NCI-H146 treated with DMSO at 0.1 percent for 48 hours (cell line): ENCODE data around the gene EIF5A.
A peak's percentile ranks its signal among the peaks of the same experiment; 100 is the strongest.

Experiments
- DNase-seq: peaks from one replicate; lab custom pipeline; 2025; ENCODE audit not compliant: unreplicated experiment; lab: John Stamatoyannopoulos, UW

EIF5A gene

GRCh38 chr17:7352910-7353635, 45.6 kb downstream of the EIF5A start:
- DNase-seq = no peak

DNA sequence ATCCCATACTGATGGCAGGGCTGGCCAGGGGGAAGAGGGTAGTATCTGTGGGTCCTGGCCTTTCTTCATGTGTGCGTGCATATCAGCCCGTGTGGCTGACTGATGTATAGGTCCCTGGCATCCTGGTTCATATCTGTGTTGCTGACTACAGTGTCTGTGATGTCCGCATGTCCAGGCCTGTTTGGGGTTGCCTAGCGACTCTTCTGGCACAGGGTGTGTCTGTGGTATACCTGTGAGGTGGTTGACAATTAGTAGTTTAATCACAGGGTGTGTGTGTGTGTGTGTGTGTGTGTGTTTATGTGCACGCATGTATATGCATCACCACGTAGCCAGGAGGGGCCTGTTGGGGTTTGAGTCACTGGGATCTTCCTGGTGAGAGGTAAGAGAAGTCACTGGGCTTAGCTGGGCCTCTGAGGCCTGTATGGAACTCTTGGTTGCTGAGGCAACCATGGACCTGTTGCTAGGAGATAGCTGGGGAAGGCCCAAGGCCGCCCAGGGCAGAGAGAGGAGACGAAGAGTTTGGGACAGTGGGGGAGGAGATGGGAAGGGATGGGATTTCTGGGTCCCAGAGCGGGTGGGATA, 46.9 kb downstream of the EIF5A start:
- no peak for DNase-seq

- DNase-seq = no peak
Measured at GRCh38 chr17:7355053-7355452, 47.6 kb downstream of the EIF5A start, which contains the start of gene TMEM95. Gene TMEM95 (plus strand): TSS chr17:7355156. CDS start chr17:7355205, 49 bp downstream.

DNA sequence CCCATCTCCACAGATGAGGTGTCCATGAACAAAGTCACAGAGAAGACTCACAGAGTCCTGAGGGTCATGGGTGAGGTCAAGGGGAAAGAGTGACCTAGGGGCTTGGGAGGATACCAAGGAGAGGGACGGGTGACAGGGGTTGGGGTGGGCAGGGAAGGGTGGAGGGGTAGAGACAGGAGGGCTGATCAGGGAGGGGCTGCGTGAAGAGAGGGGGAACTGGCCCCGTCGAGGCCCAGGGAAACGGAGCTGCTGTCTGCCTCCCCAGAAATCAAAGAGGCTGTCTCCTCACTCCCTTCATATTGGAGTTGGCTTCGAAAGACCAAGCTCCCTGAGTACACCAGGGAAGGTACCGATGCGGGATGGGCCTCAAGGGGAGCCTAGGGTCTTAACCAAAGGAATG, 48.1 kb downstream of the EIF5A start:
- no peak for DNase-seq

GRCh38 chr17:7356072-7356549, 48.7 kb downstream of the EIF5A start:
- DNase-seq = peak; percentile 49

DNA sequence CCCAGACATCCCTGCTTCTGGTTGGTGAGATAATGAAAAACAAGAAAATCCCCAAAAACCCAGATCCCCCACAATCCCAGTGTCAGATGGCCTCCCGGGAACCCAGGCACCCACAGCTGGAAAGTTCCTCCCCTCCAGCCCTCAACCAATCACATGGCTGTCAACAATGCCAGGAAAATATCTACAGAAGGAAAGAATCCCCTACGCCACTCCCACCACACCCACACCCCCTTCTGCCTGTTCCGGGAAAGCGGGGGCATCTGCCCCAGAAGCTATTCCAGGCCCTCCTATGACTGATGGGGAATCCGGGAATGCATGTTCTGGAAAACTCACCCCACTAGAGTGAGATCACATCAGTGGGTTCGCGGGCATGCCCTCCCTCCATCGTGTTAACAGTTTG, 49.3 kb downstream of the EIF5A start:
- DNase-seq = no peak

DNA sequence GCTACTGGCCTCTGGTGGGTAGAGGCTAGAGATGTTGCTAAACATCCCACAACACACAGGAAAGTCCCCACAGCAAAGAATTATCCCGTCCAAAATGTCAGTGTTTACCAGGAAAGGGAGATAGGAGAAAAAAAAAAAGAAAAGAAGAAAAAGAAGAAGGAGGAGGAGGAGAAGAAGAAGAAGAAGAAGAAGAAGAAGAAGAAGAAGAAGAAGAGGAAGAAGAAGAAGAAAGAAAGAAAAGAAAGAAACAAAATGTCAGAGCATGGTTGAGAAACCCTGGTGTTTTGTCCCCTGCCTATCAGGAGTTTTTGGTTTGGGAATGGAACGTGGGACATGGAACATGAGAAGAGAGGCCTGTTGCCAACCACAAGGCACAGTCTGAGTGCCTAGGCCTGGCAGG, 50.0 kb downstream of the EIF5A start:
- DNase-seq = no peak

DNA sequence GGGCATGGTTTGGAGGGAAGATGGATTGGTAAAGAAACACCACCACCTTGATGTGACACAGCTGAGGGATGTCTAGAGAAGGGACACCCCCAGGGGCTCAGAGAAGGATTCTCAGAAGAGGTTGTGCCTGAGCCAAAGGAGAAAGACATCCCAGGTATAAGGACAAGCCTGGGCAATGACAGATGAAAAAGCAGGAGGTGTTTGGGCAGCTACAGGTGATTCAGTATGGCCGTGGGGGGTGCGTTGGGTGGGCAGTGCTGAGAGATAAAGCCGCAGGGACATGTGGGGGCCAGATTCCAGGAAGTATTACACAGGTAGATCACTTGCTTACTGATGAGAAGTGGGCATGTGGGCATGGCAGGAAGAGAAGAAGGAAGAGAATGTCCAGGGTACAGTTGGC, 54.5 kb downstream of the EIF5A start:
- no peak for DNase-seq
